Measurements from ENCODE around the gene USP44. TPM values are rescaled to one million over a fixed set of nuclear protein-coding genes. Genes with fewer than 3 reads are reported as not detected.

Gene USP44
- total RNA-seq, 1 experiment from 2014 or later = not detected

DNA sequence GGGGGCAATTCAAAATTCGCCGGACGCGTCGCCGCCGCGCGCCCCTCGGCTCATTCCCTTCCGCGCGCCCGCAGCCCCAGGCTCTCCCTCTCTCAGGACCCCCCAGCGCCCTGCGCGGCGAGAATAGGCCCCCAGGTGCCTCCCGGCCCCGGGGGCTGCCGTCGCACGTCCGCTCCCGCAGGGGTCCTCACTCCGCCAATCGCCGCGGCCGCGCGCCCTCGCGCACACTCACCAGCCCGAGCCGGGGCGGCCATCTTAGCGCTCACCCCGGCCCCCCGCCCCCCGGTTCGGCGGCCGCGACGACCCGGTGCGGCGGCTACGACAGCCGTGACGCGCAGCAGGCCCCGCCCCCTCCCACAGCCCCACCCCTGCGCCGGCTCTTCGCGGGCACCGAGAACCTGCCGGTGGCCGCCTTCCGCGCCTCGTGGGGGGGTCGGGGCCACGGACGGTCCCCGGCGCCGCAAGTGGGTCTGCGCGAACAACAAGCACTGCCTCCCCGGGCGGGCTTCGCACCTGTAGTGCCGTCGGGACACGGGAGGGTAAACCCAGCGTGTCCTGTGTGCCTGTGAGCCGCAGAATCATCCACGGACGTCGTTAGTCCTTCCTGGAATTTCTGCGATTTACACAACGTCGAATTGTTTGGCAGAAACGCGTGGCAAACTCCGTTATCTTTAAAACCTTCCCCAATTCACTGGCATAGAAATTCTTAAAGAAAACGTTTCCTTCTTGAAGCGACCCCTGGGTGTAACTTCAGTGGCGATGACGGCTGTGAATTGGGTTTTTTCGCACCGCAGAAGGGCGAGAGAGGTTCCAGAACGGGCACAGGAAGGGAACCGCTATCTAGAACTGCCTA, 2.5 kb downstream of the USP44 start:
- no peaks in the 10 kb centered on the region for H3K36me3 Mint-ChIP-seq (ENCODE audit: insufficient read depth, unreplicated experiment)
- no peak overlapping the region for H3K27ac Mint-ChIP-seq (ENCODE audit: low read depth, unreplicated experiment)
- intact Hi-C loops (cut with micrococcal nuclease) = no loop called here
- H3K4me1 Mint-ChIP-seq (ENCODE audit: insufficient read depth, unreplicated experiment) = no peaks in the 10 kb centered on the region
- DNase-seq (ENCODE audit: unreplicated experiment) = no peak
- no TSS peak for BruUV-seq (replicated peaks)
- TF ChIP-seq, protein P1, sequence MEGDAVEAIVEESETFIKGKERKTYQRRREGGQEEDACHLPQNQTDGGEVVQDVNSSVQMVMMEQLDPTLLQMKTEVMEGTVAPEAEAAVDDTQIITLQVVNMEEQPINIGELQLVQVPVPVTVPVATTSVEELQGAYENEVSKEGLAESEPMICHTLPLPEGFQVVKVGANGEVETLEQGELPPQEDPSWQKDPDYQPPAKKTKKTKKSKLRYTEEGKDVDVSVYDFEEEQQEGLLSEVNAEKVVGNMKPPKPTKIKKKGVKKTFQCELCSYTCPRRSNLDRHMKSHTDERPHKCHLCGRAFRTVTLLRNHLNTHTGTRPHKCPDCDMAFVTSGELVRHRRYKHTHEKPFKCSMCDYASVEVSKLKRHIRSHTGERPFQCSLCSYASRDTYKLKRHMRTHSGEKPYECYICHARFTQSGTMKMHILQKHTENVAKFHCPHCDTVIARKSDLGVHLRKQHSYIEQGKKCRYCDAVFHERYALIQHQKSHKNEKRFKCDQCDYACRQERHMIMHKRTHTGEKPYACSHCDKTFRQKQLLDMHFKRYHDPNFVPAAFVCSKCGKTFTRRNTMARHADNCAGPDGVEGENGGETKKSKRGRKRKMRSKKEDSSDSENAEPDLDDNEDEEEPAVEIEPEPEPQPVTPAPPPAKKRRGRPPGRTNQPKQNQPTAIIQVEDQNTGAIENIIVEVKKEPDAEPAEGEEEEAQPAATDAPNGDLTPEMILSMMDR (IDR thresholded peaks at IDR 0.05; ENCODE audit: unreplicated experiment) = no peak
- H3K9me3 Mint-ChIP-seq (ENCODE audit: unreplicated experiment) = no peaks in the 10 kb centered on the region
- ChIA-PET POLR2A (no interaction called here), CTCF (interaction anchor here (0.8 to 2.0 kb wide), 3 partner anchors 14 to 26 kb away, joined by 3 to 7 read pairs (median 5); no protein-coding TSS in a partner anchor)
- H3K27me3 Mint-ChIP-seq (ENCODE audit: insufficient read depth, unreplicated experiment) = no peaks in the 10 kb centered on the region
- no peak overlapping the region for H3K4me3 Mint-ChIP-seq (ENCODE audit: unreplicated experiment)

DNA sequence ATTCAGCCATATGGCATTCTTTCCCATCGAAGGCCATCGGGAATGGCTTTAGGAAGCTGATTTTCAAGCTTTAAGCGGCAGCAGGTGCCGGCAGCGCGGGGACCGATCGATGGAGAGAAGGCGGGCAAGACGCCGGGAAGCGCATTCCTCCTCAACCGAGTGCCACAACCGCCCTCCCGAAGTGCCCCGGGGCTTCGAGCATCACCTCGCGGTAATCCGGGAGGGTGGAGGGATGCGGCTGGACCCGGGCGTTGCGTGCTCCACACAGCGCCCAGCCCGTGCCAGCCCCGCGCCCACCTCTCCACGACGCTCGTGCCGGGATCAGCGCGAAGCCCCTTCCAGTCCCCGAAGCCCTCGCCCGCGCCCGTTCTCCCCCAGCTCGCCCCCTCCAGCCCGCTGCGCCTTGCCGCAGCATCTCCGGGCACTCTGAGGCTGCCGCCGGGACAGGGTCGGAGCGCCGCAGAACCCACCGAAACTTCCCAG, 3.2 kb downstream of the USP44 start:
- no peaks in the 10 kb centered on the region for H3K36me3 Mint-ChIP-seq (ENCODE audit: insufficient read depth, unreplicated experiment)
- DNase-seq (ENCODE audit: unreplicated experiment) = no peak
- H3K9me3 Mint-ChIP-seq (ENCODE audit: unreplicated experiment) = no peaks in the 10 kb centered on the region
- H3K4me3 Mint-ChIP-seq (ENCODE audit: unreplicated experiment) = no peak overlapping the region
- H3K27ac Mint-ChIP-seq (ENCODE audit: low read depth, unreplicated experiment) = no peak overlapping the region
- ChIA-PET CTCF (interaction anchor here (1.2 to 2.0 kb wide), 2 partner anchors 13 to 27 kb away, joined by 5 to 7 read pairs; no protein-coding TSS in a partner anchor), POLR2A (no interaction called here)
- intact Hi-C loops (cut with micrococcal nuclease) = no loop called here
- H3K4me1 Mint-ChIP-seq (ENCODE audit: insufficient read depth, unreplicated experiment) = no peaks in the 10 kb centered on the region
- TF ChIP-seq, protein P1 (IDR thresholded peaks at IDR 0.05; ENCODE audit: unreplicated experiment) = no peak
- no peaks in the 10 kb centered on the region for H3K27me3 Mint-ChIP-seq (ENCODE audit: insufficient read depth, unreplicated experiment)
- no TSS peak for BruUV-seq (replicated peaks)

DNA sequence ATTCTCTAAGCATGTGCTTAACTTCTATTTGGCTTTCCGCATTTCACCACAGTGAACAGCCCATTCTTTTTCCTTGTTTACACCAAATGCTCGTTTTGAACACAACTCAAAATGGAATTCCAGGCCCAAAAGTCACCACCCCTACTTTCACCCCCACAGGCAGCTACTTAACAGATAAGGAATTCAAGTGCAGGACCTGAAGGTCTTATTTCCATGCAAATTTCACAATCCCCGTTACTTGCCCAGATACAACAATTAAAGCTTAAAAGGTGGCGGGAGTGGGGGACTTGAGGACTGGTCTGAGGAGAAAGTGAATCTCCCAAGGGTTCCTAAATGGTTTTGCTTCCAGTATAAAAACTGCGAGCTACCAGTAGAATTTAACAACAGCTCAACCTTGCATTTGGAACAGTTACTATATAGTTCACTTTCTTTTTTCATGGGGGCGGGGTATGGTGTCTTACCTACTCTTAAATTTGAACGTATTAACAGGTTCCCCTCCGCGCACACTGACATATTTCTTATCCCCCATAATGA, 3.7 kb downstream of the USP44 start:
- H3K27ac Mint-ChIP-seq (ENCODE audit: low read depth, unreplicated experiment) = no peak overlapping the region
- no peaks in the 10 kb centered on the region for H3K4me1 Mint-ChIP-seq (ENCODE audit: insufficient read depth, unreplicated experiment)
- CTCF ChIA-PET = interaction anchor here (1.1 to 2.0 kb wide), 3 partner anchors 11 to 27 kb away, joined by 4 to 7 read pairs (median 5); no protein-coding TSS in a partner anchor
- no peaks in the 10 kb centered on the region for H3K36me3 Mint-ChIP-seq (ENCODE audit: insufficient read depth, unreplicated experiment)
- intact Hi-C loops (cut with micrococcal nuclease) = no loop called here
- TF ChIP-seq, protein P1 (IDR thresholded peaks at IDR 0.05; ENCODE audit: unreplicated experiment) = no peak
- H3K27me3 Mint-ChIP-seq (ENCODE audit: insufficient read depth, unreplicated experiment) = no peaks in the 10 kb centered on the region
- POLR2A ChIA-PET = interaction anchor here (0.6 kb wide), 1 partner anchor 451 kb away, joined by 3 read pairs; no protein-coding TSS in a partner anchor
- H3K4me3 Mint-ChIP-seq (ENCODE audit: unreplicated experiment) = no peak overlapping the region
- BruUV-seq (replicated peaks) = no TSS peak
- no peaks in the 10 kb centered on the region for H3K9me3 Mint-ChIP-seq (ENCODE audit: unreplicated experiment)
- no peak for DNase-seq (ENCODE audit: unreplicated experiment)

DNA sequence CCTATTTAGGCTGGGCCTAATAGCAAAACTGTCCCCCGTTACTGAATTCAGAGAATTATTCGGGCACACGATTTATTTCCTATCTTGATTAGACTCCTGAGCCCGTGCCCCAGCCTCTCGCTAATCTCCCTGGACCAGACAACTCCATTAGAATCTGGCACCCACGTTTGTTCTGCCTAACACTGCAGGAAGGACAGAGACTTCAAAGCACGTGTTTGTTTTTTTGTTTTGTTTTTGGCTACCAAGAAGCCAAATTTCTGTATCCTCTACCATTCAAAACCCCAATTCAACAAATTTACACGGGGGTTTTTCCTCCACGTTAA, 4.8 kb downstream of the USP44 start:
- no peak overlapping the region for H3K27ac Mint-ChIP-seq (ENCODE audit: low read depth, unreplicated experiment)
- POLR2A ChIA-PET = interaction anchor here (0.6 kb wide), 1 partner anchor 13 kb away, joined by 3 read pairs; no protein-coding TSS in a partner anchor
- no peak overlapping the region for H3K4me3 Mint-ChIP-seq (ENCODE audit: unreplicated experiment)
- intact Hi-C loops (cut with micrococcal nuclease) = no loop called here
- TF ChIP-seq, protein P1 (IDR thresholded peaks at IDR 0.05; ENCODE audit: unreplicated experiment) = no peak
- H3K4me1 Mint-ChIP-seq (ENCODE audit: insufficient read depth, unreplicated experiment) = no peaks in the 10 kb centered on the region
- H3K9me3 Mint-ChIP-seq (ENCODE audit: unreplicated experiment) = no peaks in the 10 kb centered on the region
- no peak for DNase-seq (ENCODE audit: unreplicated experiment)
- no peaks in the 10 kb centered on the region for H3K36me3 Mint-ChIP-seq (ENCODE audit: insufficient read depth, unreplicated experiment)
- no TSS peak for BruUV-seq (replicated peaks)
- H3K27me3 Mint-ChIP-seq (ENCODE audit: insufficient read depth, unreplicated experiment) = no peaks in the 10 kb centered on the region
- CTCF ChIA-PET = interaction anchor here (0.7 to 2.0 kb wide), 2 partner anchors 11 to 28 kb away, joined by 3 to 7 read pairs; no protein-coding TSS in a partner anchor

Data from MCF 10A (cell line).